Measurements from ENCODE around the gene ADAT3.
A peak's percentile ranks its signal among the peaks of the same experiment; 100 is the strongest.

ADAT3 gene

GRCh38 chr19:1938071-1938470 is 32.9 kb downstream of the ADAT3 start:
- no peak for DNase-seq (ENCODE audit: low spot score)

GRCh38 chr19:1941146-1942077 is 36.2 kb downstream of the ADAT3 start, which contains the start of gene CSNK1G2:
Gene CSNK1G2, plus strand, starts transcription at chr19:1941172. Its CDS starts 28,601 bp downstream, at chr19:1969773.
- no peak for DNase-seq (ENCODE audit: low spot score)

GRCh38 chr19:1942078-1942933 is 37.1 kb downstream of the ADAT3 start:
- peak; percentile 97 for DNase-seq (ENCODE audit: low spot score)

- no peak for DNase-seq (ENCODE audit: low spot score)
Observed at GRCh38 chr19:1942934-1943555, 37.8 kb downstream of the ADAT3 start.

GRCh38 chr19:1943661-1944087 is 38.5 kb downstream of the ADAT3 start:
- DNase-seq (ENCODE audit: low spot score) = no peak

GRCh38 chr19:1944088-1944915 is 39.1 kb downstream of the ADAT3 start:
- no peak for DNase-seq (ENCODE audit: low spot score)

GRCh38 chr19:1944916-1945561 is 39.8 kb downstream of the ADAT3 start:
- no peak for DNase-seq (ENCODE audit: low spot score)

- DNase-seq (ENCODE audit: low spot score) = peak; percentile 89
Observed at GRCh38 chr19:1945899-1946298, 40.7 kb downstream of the ADAT3 start.

- no peak for DNase-seq (ENCODE audit: low spot score)
Observed at GRCh38 chr19:1947651-1948209, 42.5 kb downstream of the ADAT3 start.

- no peak for DNase-seq (ENCODE audit: low spot score)
Observed at GRCh38 chr19:1949304-1950101, 44.3 kb downstream of the ADAT3 start.

- DNase-seq (ENCODE audit: low spot score) = no peak
Observed at GRCh38 chr19:1950640-1951039, 45.4 kb downstream of the ADAT3 start.

GRCh38 chr19:1952635-1953034 is 47.4 kb downstream of the ADAT3 start:
- DNase-seq (ENCODE audit: low spot score) = no peak

- DNase-seq (ENCODE audit: low spot score) = no peak
Observed at GRCh38 chr19:1953037-1953436, 47.8 kb downstream of the ADAT3 start.

GRCh38 chr19:1953441-1954094 is 48.4 kb downstream of the ADAT3 start:
- DNase-seq (ENCODE audit: low spot score) = no peak

- DNase-seq (ENCODE audit: low spot score) = no peak
Observed at GRCh38 chr19:1954532-1954933, 49.3 kb downstream of the ADAT3 start.

- no peak for DNase-seq (ENCODE audit: low spot score)
Observed at GRCh38 chr19:1955171-1956121, 50.2 kb downstream of the ADAT3 start.

- no peak for DNase-seq (ENCODE audit: low spot score)
Observed at GRCh38 chr19:1956122-1956494, 50.9 kb downstream of the ADAT3 start.

GRCh38 chr19:1956868-1957492 is 51.8 kb downstream of the ADAT3 start:
- no peak for DNase-seq (ENCODE audit: low spot score)

Measured in HuH-7.5 (cell line).